DMS 273 (cell line): Measurements from ENCODE around the gene THRB.

Source experiments
- DNase-seq: peaks from one replicate; lab custom pipeline; 2025; ENCODE audit not compliant: unreplicated experiment; lab: John Stamatoyannopoulos, UW

THRB gene

DNA sequence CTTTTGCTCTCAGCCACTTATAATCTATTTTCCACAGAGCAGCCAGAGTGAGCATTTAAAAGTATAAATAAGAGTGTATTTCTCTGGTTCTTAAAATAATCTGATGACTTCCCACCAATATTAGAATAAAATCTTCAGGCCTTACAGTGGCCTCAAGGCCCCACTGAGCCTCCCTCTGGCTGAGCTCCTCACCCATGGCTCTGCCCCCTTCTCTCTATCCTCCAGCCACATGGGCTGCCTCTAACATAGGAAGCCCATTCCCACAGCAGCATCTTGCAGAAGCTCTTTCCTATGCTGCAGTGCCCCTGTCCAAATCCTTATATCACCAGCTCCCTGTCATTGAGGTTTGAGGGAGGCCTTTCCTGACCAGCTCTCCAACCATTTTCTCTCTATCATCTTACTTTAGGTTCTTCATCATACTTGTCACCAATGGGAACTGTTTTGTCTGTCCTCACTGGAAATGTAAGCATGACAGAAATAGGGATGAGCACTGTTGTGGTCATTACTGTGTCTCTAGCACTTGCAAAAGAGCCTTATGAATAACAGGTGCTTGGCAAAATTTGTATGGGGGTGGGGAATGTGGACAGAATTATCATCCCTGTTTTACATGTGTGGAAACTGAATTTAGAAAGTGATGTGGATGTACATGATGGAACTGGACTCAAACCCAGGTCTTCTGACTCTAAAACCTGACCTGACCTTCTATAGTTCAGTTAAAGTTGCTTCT lies 299.0 kb downstream of the THRB start:
- DNase-seq, result no peak

DNA sequence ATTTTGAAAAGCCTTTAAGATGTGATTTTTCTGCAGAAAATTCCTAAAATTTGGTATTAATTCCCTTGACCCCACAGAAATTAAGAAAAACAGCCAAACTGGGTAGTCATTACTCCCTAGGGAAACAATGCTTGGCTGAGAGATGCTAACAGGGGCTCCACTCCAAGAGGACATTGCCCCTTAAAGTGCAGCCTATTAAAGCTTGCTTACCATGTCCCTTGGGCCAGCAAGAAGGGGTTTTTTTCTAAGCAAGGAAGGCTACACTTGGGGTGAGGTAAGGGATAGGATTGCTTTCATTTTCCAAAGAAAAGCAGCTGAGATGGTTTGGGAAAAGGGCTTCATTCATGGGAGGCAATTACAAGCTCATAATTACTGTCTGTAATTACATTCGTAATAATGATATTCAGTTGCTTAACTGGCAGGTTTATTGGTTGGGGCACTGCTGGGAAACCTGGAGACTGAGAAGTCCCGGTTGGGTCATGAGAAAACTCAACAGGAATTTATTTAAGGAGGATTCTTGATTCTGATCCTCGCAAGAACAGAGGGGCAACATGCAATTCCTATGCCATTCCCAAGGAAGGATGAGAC lies 302.1 kb downstream of the THRB start:
- DNase-seq, result peak; percentile 9

- DNase-seq, result peak; percentile 43
These were observed 302.7 kb downstream of the THRB start for GRCh38 chr3:24191801-24192403.

- no peak for DNase-seq
These were observed 304.4 kb downstream of the THRB start for GRCh38 chr3:24190256-24190655.

DNA sequence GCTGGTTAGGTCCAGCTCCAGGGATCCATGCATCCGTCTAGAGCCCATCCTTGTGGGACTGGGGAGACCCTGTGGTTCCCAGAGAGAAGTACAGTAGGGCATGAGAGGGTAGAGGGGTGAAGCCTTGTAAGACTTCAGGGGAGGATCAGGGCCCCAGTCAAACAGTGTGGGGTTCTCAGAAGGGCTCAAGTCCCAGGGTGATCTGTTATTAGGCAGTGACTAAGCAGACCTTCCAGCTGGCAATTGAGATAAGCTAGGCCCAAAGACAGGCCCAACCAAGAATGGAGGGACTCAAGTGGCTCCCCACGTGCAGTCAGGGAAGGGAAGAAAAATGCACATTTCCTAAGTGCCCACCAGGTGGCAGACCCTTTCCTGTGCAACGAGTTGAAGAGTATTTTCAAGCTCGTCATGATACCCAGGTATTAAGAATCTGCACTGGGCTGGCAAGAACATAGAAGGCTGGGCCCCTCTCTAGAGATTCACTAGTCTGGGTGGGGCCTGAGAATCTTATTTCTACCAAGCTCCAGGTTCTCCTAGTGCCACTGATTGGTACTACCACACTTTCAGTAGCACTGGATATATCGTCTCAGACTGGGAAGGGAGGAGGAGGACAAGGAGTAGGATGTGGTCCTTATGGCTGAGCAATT lies 308.8 kb downstream of the THRB start:
- peak; percentile 73 for DNase-seq

DNA sequence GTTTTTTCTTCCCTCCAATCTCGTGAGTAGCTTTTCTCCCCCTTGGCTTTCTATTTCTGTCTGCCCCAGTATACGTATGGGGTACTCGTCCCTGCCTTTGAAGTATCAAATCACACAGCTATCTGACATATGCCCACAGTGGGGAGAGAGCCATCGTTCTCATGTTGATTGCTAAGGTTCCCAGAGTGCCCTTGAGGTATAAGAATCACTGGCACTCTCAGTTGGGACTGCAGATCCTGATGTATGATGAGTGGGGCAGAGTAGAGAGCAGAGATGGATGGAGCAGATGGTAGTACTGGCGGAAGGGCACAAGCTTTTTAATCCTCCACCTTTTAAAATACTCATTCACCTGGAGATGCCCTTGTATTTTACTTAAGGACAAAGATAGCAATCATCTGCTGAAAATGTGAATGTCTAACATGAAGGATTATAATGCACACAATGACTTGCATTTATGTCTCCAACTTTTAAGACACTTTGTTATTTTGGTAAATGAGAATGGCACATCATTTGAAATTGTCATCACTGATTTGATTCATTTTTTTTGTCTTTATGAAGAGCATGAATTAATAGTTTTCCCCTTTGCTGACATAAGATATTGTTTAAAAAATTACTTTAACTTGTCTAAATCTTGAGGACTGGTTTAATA lies 310.0 kb downstream of the THRB start:
- no peak for DNase-seq

DNA sequence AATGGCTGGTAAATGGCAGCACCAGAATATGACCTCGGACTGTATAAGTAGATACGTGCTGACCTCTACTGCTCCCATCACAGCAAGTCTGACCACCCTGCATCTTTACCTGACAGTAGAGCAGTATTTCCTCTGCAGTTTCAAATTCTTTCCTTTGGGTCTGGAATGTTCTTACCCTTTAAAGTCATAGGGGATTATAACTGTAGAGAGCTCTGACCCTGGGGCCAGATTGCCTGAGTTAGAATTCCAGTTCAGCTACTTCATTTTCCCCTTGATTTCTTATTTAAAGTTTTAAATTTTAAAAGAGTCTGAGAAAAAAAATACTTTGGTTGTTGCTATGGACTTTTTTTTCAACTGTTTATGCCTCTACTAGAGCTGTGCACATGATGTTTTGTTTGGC lies 311.9 kb downstream of the THRB start:
- no peak for DNase-seq

DNA sequence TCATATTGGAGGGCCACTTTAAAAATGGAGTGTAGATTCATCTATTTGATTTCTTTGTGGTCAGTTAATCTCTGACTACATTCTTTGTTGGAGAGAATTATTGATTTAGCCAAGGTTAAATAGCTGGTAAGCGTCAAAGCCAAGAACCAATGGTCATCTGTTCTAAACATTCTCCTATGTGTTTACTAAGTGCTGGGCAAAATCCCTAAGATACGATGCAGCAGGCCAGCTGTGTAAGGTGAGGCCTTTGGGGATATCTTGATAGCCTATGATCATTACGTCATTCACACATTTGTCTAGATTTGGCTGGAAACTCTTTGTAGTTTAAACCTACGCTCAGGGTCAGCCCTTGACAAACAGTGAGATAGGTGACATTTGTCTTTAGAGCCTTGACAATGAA lies 313.4 kb downstream of the THRB start:
- DNase-seq, result no peak

DNA sequence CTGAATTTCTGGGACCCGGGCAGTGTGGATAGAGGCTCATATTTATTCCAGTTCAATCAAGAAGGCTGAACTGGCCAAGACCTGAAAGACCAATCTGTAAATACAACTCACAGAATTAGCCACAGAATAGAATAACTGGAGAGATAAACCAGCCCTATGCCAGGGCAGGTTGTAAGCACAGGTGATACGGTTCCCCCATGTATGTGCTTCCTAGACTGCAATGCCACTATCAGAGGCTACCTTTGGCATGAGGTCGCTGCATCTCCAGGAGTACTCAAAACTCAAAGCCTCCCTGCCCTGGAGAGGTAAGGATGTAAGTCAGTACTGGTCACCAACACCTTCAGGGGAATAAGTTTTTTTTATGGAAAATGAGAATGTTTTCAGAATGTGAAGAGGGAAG lies 314.0 kb downstream of the THRB start:
- DNase-seq, result no peak

GRCh38 chr3:24177201-24177600 lies 317.4 kb downstream of the THRB start:
- DNase-seq, result no peak

DNA sequence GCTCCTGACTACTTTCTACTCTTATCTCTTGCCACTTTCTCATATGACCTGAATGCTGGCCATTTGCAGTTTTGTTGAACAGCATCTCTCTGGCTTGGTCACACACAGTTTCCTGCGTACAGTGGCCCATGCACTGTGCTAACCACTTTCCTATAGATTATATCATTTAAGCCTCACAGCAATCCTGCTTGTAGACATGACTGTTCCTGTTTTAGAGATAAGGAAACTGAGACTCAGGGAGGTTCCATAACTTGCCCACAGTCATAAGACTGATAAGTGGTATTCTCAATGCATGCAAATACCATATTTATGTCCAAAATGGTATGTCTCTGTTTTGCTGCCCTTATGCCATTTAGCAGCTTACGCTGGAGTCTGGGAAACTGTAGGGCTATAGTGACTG lies 320.0 kb downstream of the THRB start:
- no peak for DNase-seq

DNA sequence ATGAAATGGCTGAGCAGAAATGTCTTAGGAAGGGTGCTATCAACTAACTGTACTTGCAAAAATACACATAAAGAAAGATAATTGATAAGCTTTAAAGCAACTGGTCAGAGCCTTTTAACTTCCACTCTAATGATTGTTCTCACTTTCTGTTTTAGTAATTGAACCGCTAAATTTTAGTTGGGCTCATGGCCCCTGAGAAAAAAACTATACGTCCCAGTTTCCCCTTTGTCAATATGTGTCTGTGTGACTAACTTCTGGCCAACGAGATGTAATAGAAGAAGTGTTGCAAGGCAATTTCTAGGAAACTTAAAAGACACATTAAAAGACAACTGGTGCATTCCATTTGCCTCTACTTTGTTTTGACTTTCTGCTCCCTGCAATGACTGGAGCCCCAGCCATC lies 325.7 kb downstream of the THRB start:
- DNase-seq, result no peak

DNA sequence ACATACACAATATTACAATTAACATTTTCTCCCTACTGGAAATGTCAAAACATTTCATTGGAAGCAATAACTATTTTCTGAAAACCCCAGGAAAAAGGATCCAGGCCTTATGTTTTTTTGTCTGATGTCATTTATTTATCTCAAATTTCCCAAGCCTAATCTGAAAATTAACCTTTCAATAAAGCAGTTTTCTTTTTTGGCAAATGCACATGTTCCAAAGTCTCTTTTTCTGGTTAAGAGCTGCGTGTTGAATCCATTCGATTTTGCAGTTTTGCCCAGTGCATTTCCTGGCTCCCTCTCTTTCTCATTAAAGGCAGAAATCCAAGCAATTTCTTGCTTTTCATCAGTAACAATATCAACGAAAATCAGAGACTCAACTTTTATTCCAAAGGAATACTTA lies 327.2 kb downstream of the THRB start:
- no peak for DNase-seq

GRCh38 chr3:24166515-24166914 lies 328.1 kb downstream of the THRB start:
- DNase-seq, result no peak

GRCh38 chr3:24165603-24165982 lies 329.1 kb downstream of the THRB start:
- no peak for DNase-seq

GRCh38 chr3:24164967-24165602 lies 329.6 kb downstream of the THRB start:
- no peak for DNase-seq

DNA sequence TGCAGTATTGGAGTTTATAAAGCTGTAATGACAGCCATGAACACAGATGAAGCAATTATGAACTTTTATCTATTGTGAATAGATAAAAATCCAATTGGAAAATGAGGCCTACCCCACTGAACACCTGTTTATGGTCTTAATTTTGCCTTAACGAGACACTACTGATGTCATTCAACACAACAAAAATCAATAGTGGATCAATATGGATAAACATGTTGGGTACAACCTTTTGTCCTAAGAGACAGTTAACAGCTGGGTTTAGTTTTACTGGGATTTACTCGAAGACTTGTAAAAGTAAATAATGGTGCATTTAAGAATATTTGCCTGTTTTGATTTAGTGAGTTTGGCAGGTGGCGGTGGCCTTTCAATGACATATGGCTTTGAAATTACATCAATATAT lies 331.7 kb downstream of the THRB start:
- no peak for DNase-seq

DNA sequence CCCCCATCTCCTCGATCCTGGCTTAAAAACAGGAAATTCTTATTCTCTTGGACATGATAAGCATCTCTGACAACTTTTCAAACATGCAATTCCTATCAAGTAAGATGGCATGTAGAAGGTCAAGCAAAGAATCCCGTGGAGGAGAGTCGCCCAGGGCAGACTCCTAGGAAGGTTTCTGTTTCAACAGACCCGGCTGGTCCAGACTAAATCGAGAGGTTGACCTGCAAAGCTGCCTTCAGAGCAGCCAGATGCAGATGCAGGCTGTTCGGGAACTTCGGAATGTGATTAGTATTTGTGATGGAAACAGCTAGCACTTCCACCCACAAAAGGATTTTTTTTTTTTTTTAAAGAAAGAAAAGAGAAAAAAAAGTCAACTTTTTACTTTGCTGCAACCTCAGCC lies 332.8 kb downstream of the THRB start:
- no peak for DNase-seq

DNA sequence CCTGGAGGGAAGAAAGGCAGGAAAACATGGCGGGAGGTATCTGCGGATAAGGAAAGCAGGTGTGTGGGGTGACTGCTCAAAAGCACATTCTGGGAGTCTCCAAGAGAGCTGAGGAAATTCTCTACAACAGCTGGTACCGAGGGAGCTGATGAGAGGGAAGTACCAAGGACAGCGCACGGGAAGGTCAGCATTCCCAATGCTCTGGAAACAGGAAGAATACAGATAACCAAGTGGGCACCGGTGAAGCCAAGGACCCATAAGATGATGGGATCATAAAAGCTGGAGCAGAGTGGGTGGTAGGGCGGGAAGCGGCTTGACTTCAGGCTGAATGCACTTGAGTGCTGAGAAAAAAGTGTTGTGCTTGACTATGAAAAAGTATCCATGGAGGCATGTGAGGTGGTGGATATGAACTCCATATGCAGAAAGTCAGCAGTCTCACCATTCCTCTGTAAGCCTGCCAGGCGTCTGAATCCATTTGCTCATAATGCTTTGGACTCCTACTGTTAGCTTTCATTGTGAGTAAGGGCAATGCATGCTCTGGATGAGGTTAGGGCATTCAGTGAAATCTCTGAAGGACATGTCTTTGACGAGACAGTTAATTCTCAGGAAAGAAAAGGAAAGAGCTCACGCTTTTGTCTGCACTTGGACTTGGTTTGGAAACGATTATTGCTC lies 334.1 kb downstream of the THRB start:
- no peak for DNase-seq

DNA sequence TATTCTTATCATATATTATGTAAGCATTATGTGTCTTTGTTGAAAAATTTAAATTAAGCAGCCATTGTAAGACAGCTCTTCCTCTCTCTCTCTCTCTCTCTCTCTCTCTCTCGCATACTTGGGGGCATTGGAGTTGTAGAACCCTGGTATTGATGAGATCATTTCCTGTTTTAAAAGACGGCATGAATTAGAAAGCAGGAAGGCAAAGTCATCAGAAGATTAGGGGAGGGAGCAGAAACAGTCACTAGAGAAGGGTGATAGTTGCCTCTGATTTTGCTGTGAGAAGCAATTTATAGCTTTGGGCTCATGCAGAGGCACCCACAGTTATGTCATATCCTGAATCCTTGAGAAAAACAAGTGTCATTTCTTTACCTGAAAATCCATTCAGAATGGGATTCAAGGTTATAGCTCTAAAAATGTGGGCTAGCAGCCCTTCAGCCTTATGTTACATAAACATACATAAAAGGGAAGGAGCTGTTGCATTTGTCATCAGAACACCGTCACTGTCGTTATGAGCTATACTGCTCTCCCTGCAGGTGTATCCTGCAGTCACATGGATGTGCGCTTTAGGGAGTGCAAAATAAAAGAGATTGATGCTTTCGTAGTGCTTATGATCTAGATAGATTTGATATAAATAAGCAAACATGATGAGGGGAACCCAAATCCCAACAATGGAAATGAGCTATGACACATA lies 335.7 kb downstream of the THRB start:
- DNase-seq, result no peak
